ENCODE results near the gene NRG3.

DNA sequence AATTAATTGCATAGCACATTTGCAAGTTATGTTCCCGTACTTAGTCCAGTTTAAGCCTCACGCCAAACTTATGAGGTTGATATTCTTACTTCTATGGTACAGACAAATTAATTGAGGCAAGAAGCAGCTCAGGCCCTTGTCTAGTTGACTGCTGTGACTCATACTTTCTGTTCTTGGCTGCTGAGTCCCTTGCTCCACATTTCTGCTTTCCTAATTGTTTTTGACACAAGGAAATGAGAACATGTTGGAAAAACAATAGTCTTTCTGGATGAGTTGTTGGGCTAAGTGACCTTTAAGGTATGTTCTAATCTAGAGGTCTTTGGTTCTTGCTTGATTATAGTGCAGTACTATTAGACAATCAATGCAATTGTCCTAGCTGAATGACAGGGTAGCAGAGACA is 331.8 kb downstream of the NRG3 start:
- TF ChIP-seq EZH2 (IDR thresholded peaks at IDR 0.05) (no peak), POLR2AphosphoS5 (IDR thresholded peaks at IDR 0.05; ENCODE audit: borderline replicate concordance, low read depth, low read length) (no peak)

Data from SK-N-MC (cell line).